HEK293 (cell line): Measurements from ENCODE around the gene EHD2.
"Not testable (repeated sequence)": the region's sequence is repeated elsewhere in the genome, so short reads cannot be mapped to it uniquely, and the experiment has no call there.

Experiments used
- CTCF ChIA-PET: fragments of 350-600 bp; formaldehyde crosslinking; extraction: SDS; loops from one replicate; lab custom pipeline; 2021; ENCODE audit warnings: antibody characterized with exemption; lab: Yijun Ruan, JAX
- POLR2A ChIA-PET: fragments of 300-600 bp; formaldehyde crosslinking; extraction: SDS; loops from one replicate; lab custom pipeline; 2020; ENCODE audit warnings: antibody characterized with exemption, inconsistent platforms; lab: Yijun Ruan, JAX
- H3K27ac ChIP-seq: fragments of 200-500 bp; sonication (Bioruptor generic); 2 replicates; pipeline ENCODE4 v1.5.1; 2014; ENCODE audit warnings: low read depth, low read length, control low read depth, inconsistent platforms; ENCODE audit errors: extremely low read depth
- H3K36me3 ChIP-seq, 2 experiments: fragments of 200-500 bp in 1 of 2; sonication (Bioruptor generic) in 1 of 2; 1 replicate in 1 of 2; 2 replicates in 1 of 2; pipeline ENCODE4 v1.5.1; 2014 to 2017; ENCODE audit warnings: inconsistent platforms in 2 of 2, low read length in 2 of 2; ENCODE audit not compliant: control insufficient read depth in 2 of 2, insufficient read depth in 1 of 2
- H3K4me1 ChIP-seq: fragments of 200-500 bp; sonication (Bioruptor generic); 2 replicates; pipeline ENCODE4 v1.5.1; 2014; ENCODE audit warnings: mild to moderate bottlenecking, low read length, inconsistent platforms; ENCODE audit not compliant: control insufficient read depth, insufficient read depth
- H3K4me3 ChIP-seq: 2 replicates; pipeline ENCODE4 v1.5.1; 2011; ENCODE audit warnings: low read depth, mild to moderate bottlenecking, control low read depth, low read length, moderate library complexity
- H3K9me3 ChIP-seq: fragments of 200-500 bp; sonication (Bioruptor generic); 2 replicates; pipeline ENCODE4 v1.5.1; 2014; ENCODE audit warnings: low read depth, low read length, inconsistent platforms; ENCODE audit not compliant: control insufficient read depth, insufficient read depth
- PRDM1 ChIP-seq: fragments of 450-650 bp; formaldehyde crosslinking; IDR thresholded peaks from 2 replicates; pipeline ENCODE4; 2016; ENCODE audit warnings: missing biosample characterization, missing genetic modification characterization
- SCRT2 ChIP-seq: fragments of 450-650 bp; formaldehyde crosslinking; IDR thresholded peaks from 2 replicates; pipeline ENCODE4 v1.5.1; 2016; ENCODE audit warnings: missing biosample characterization, missing genetic modification characterization
- SETDB1 ChIP-seq: IDR thresholded peaks from one replicate; pipeline ENCODE4 v1.6.1; 2017; ENCODE audit warnings: mild to moderate bottlenecking, low read length, moderate library complexity, mixed read lengths; ENCODE audit not compliant: insufficient read length
- ZBTB20 ChIP-seq: fragments of 450-650 bp; formaldehyde crosslinking; IDR thresholded peaks from 2 replicates; pipeline ENCODE4 v1.5.1; 2016; ENCODE audit warnings: missing biosample characterization, missing genetic modification characterization
- ZNF214 ChIP-seq: fragments of 450-650 bp; formaldehyde crosslinking; IDR thresholded peaks from 2 replicates; pipeline ENCODE4 v1.5.1; 2017; ENCODE audit warnings: missing biosample characterization, mild to moderate bottlenecking, missing genetic modification characterization, borderline replicate concordance
- ZNF416 ChIP-seq: fragments of 450-650 bp; formaldehyde crosslinking; IDR thresholded peaks from 2 replicates; pipeline ENCODE4 v1.5.1; 2016; ENCODE audit warnings: missing biosample characterization, missing genetic modification characterization
- ZNF600 ChIP-seq: fragments of 450-650 bp; formaldehyde crosslinking; IDR thresholded peaks from 2 replicates; pipeline ENCODE4 v1.5.1; 2016; ENCODE audit warnings: missing biosample characterization, missing genetic modification characterization
- TF ChIP-seq, protein P1 (sequence below): fragments of 450-650 bp; formaldehyde crosslinking; IDR thresholded peaks from 2 replicates; pipeline ENCODE4 v1.5.1; 2016; ENCODE audit warnings: missing biosample characterization, missing genetic modification characterization
- TF ChIP-seq, protein P2 (sequence below): fragments of 450-650 bp; formaldehyde crosslinking; IDR thresholded peaks from 2 replicates; pipeline ENCODE4 v1.5.1; 2016; ENCODE audit warnings: missing biosample characterization, missing genetic modification characterization

The EHD2 gene

DNA sequence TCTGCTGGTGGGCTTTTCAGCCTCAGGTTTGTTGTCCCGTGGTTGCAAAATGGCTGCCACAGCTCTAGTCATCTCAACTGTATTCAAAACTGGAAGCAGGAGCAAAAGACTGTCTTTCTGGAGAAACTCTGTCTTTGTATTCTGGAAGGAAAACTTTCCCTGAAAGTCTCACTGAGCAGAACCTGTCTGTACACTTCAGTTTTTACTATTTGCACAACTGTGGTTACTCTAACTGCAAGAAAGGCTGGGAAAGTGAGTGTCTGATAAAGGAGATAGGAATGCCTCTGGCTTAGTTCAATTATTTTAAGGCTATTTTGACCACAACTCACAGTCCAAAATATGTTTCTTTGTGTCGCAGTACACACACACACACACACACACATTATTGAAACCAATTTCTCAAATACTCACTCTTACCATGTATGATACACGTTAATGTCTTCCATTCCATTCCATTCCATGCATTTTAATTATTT is 49.7 kb upstream of the EHD2 start:
- ChIA-PET CTCF (interaction anchor here (1.4 kb wide), 1 partner anchor 33 kb away, joined by 3 read pairs; no protein-coding TSS in a partner anchor), POLR2A (no interaction called here)
- peak overlapping the region; percentile 21; the same call in 1 of the 2 replicates for H3K27ac ChIP-seq

DNA sequence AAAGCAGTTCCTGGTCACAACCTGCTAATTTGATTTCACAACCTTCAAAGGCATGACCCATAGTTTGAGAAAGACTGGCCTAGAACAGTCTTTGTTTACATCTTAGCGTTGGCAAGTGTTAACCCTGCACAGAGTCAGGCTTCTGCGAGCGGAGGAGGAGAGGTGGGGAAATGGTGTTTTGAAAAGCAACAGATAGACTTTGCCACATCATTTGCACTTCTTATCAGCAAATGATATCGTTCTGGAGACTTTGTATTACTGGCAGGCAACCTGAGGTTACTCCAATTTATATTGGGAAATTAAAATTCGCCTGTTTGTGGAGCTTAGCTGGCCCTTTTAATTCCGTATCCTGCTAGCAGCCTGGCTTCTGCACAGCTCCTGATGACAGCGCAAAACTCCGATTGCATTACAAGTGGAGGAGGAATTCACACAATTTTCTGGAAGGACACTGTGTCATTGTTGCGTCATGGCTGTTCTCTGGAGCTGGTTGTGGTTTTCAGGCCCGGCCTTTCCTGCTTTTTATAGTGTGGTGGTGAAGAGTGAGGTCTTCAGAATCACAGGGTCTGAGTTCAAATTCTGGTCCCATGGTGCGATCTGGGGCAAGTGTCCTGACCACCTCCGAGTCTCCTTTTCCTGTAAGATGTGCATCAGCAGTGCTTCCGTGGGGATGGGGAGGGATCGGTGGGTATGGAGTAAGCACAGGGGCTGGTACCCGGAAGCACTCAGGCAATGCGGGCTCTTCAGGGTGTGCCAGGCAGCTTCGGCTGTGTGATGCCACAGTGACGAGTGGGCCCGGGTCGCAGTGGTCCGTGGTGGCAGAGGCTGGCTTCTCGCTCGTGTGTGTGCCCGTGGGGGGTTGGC is 49.1 kb upstream of the EHD2 start:
- peaks cover 0 to 3% of the 10 kb centered on the region in 2 experiments; a peak in 1 of 3 replicates for H3K36me3 ChIP-seq
- CTCF ChIA-PET, result interaction anchor here (1.4 kb wide), 1 partner anchor 32 kb away, joined by 3 read pairs; no protein-coding TSS in a partner anchor
- POLR2A ChIA-PET, result no interaction called here
- no peak overlapping the region for H3K4me3 ChIP-seq
- H3K27ac ChIP-seq, result peak overlapping the region; percentile 21; the same call in 1 of the 2 replicates
- H3K4me1 ChIP-seq, result peaks cover 12% of the 10 kb centered on the region
- no peaks in the 10 kb centered on the region for H3K9me3 ChIP-seq
- TF ChIP-seq ZNF600, result peak; percentile 67
- TF ChIP-seq, protein P1, sequence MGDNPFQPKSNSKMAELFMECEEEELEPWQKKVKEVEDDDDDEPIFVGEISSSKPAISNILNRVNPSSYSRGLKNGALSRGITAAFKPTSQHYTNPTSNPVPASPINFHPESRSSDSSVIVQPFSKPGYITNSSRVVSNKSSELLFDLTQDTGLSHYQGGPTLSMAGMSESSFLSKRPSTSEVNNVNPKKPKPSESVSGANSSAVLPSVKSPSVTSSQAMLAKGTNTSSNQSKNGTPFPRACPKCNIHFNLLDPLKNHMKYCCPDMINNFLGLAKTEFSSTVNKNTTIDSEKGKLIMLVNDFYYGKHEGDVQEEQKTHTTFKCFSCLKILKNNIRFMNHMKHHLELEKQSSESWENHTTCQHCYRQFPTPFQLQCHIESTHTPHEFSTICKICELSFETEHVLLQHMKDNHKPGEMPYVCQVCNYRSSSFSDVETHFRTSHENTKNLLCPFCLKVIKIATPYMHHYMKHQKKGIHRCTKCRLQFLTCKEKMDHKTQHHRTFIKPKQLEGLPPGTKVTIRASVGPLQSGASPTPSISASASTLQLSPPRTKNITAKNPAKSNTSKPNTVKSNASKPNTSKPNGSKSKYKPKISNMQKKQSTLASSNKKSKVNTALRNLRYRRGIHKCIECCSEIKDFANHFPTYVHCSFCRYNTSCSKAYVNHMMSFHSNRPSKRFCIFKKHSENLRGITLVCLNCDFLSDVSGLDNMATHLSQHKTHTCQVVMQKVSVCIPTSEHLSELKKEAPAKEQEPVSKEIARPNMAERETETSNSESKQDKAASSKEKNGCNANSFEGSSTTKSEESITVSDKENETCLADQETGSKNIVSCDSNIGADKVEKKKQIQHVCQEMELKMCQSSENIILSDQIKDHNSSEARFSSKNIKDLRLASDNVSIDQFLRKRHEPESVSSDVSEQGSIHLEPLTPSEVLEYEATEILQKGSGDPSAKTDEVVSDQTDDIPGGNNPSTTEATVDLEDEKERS (tag by site-specific recombination), result no peak
- 0 out of 2 replicates have a peak, but pooled peaks have one; percentile 19 for TF ChIP-seq SCRT2 (tag by site-specific recombination)

More for the DNA sequence above, 49.7 kb upstream of the EHD2 start:
- Histone ChIP-seq H3K36me3 (peaks cover 0 to 3% of the 10 kb centered on the region in 2 experiments; a peak in 1 of 3 replicates), H3K4me3 (no peak overlapping the region), H3K9me3 (no peaks in the 10 kb centered on the region), H3K4me1 (peaks cover 12% of the 10 kb centered on the region)
- TF ChIP-seq SETDB1 (peak; percentile 64), ZNF416 (tag by site-specific recombination) (no peak), PRDM1 (tag by site-specific recombination) (peak; percentile 61)

DNA sequence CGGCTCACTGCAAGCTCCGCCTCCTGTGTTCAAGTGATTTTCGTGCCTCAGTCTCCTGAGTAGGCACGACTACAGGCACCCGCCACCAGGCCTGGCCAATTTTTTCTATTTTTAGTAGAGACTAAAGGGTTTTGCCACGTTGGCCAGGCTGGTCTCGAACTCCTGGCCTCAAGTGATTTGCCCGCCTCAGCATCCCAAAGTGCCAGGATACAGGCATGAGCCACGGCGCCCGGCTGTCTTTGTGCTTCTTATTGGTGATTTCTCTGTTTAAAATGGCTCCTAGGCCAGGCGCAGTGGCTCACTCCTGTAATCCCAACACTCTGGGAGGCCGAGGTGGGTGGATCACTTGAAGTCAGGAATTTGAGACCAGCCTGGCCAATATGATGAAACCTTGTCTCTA is 44.7 kb upstream of the EHD2 start:
- not testable (repeated sequence) for H3K4me3 ChIP-seq, H3K9me3 ChIP-seq, H3K27ac ChIP-seq, H3K4me1 ChIP-seq
- peaks cover 8 to 18% of the 10 kb centered on the region in 2 experiments; a peak in 2 of 3 replicates for H3K36me3 ChIP-seq
- ChIA-PET CTCF (interaction anchor here (0.6 to 0.8 kb wide), 2 partner anchors 10 to 76 kb away, joined by 3 to 4 read pairs; partner anchors contain the start of gene NOP53), POLR2A (interaction anchor here (0.6 to 0.7 kb wide), 2 partner anchors 204 to 237 kb away, joined by 3 to 5 read pairs; no protein-coding TSS in a partner anchor)

DNA sequence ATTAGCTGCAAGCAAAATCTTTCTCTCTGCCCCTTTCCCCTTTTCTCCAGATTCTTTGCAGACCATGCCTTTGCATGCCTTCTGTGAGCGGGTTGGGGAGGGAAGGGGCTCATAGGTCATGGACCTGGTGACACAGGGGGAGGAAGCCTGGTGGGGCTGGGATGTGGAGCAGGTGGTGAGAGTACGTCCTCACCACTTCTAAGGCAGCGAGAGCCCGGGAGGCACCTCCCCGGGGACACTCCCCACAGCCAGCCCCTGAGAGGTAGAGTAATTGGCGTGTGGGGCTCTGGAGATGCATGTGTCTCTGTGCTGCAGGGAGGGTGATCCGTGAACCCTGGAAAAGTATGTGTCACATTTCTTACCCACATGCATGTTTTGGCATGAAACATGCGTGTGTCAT is 42.5 kb upstream of the EHD2 start:
- Histone ChIP-seq H3K36me3 (peaks cover 8 to 38% of the 10 kb centered on the region in 2 experiments; a peak in 2 of 3 replicates), H3K9me3 (no peaks in the 10 kb centered on the region), H3K4me3 (no peak overlapping the region), H3K4me1 (no peaks in the 10 kb centered on the region), H3K27ac (no peak overlapping the region)
- POLR2A ChIA-PET, result interaction anchor here (0.8 kb wide), 1 partner anchor 9 kb away, joined by 3 read pairs; no protein-coding TSS in a partner anchor
- CTCF ChIA-PET, result interaction anchor here (1.0 kb wide), 1 partner anchor 28 kb away, joined by 3 read pairs; no protein-coding TSS in a partner anchor
- TF ChIP-seq, protein P2, sequence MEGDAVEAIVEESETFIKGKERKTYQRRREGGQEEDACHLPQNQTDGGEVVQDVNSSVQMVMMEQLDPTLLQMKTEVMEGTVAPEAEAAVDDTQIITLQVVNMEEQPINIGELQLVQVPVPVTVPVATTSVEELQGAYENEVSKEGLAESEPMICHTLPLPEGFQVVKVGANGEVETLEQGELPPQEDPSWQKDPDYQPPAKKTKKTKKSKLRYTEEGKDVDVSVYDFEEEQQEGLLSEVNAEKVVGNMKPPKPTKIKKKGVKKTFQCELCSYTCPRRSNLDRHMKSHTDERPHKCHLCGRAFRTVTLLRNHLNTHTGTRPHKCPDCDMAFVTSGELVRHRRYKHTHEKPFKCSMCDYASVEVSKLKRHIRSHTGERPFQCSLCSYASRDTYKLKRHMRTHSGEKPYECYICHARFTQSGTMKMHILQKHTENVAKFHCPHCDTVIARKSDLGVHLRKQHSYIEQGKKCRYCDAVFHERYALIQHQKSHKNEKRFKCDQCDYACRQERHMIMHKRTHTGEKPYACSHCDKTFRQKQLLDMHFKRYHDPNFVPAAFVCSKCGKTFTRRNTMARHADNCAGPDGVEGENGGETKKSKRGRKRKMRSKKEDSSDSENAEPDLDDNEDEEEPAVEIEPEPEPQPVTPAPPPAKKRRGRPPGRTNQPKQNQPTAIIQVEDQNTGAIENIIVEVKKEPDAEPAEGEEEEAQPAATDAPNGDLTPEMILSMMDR, result no peak
- TF ChIP-seq ZNF214 (tag by site-specific recombination) (no peak), ZNF600 (no peak), ZBTB20 (tag by site-specific recombination) (no peak)
